ENCODE results near the gene RPH3AL.

The RPH3AL gene

DNA sequence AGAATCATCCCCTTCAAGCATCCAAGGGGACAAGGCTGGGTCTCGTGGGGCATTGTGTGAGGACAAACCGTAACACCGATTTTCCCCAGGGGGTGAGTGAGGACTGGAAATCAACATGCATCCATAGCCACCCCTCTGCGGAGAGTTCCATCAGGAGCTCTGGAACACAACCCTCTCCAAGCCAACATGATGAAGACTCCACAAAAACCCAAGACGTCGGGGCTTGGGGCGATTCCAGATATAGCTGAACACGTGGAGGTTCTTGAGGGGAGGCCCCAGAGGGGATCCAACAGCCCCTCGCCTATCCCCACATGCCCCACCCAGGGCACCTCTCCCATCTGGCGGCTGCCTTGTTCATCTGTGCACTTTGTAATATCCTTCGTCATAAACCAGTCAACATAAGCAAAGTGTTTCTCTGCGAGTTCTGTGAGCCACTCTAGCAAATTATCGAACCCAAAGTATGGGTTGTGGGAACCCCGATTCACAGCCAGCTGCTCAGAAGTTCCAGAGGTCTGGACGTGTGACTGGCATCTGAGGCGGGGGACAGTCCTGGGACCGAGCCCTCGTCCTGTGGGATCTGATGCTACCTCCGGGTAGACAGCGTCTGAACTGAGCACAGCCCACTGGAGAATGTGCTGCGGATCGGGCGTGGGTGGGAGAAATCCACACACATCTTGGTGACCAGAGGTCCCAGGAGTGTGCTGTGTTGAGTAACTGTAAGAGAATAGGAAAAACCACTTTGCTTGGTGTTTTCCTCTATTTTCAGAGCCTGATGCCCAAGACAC is 55.5 kb downstream of the RPH3AL start:
- DNase-seq = no peak

DNA sequence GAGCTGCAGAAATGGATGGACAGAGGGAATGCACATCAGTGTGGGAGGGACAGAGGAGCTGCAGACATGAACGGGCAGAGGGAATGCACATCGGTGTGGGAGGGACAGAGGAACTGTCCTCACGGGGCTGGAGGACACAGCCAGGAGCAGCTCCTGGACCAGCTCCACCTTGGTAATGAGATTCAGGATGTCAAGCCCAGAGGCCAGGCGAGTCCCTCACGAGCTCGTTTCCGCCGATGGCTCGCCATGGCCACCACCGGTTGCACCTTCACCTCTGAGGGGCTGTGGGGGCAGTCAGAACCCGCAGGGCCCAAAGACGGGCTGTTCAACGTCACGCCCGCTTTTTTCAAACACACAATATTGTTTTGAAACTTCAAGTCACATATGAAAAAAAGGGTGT is 56.2 kb downstream of the RPH3AL start:
- DNase-seq = no peak

DNA sequence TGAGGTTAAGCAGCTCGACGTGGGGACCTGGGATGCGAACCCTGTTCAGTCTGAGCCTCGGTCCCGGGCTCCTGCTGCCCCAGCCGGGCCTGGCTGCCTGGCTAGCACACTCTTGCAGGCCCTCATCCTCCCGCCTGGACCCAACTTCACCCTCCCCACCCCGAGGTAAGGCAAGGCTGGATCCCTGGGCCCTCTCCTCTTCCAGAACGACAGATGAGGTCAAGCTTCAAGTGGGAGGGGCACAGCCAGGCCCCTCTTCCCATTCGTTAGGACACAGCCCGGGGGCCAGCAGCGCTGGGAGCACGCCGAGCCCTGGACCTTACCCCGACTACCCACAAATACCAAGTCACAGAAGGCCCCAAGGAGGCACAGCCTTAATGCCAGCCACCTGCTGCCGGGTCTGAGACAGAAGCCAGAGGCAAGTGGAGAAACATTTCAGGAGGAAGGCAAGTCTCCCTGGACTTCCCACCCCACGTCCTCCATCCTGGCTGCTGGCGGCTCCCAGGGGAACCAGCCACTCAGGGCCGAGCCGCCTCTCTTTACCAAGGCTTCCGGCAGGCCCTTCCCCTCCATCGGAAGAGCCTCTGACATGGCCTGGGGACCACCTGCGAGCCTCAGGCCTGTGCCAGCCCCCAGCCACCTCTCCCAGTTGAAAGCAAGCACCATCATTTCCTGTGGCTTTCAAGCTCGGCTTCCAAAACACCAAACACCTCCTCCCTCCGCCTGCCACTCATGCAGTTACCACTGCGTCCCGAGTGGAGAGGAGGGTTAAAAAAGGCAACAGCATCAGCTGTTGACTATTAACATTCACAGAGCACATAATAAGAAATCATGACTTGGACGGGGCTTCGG is 59.9 kb downstream of the RPH3AL start:
- no peak for DNase-seq

DNA sequence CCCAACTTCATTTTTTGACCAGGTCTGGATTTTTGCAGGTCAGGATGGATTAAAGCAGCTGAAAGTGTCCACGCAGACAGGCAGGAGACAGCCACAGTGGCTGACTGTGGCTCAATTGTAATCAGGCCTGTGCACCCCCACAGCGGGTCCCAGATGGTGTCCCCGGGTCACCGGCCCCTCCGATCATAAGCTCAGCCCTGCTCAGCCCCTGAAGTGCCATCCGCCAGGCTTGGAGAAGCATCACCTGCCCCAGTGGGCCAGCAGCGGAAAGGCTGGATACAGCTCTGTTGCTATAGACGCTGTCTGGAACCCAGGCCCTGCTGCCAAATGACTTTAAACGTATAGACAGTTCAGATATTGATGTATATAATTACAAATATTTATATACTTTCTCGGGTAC is 60.6 kb downstream of the RPH3AL start:
- DNase-seq = no peak

- no peak for DNase-seq
Measured at GRCh38 chr17:291587-291986, 61.0 kb downstream of the RPH3AL start.

DNA sequence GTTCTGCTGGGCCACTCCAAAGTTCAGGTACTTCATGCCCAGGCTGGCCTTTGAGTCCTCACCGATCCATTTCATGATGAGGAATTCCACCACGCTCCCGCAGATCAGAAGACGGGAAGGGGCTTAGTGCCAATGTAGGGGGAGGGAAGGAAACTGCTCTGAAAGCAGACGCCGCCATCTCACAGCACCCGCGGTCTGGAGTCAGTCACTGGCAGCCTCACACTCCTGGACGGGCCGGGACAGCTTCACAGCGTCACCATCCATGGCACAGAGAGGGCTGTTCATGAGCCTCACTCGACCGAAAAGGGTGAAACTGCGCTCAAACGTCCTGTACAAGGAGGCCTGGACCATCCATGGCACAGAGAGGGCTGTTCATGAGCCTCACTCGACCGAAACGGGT is 62.0 kb downstream of the RPH3AL start:
- no peak for DNase-seq

DNA sequence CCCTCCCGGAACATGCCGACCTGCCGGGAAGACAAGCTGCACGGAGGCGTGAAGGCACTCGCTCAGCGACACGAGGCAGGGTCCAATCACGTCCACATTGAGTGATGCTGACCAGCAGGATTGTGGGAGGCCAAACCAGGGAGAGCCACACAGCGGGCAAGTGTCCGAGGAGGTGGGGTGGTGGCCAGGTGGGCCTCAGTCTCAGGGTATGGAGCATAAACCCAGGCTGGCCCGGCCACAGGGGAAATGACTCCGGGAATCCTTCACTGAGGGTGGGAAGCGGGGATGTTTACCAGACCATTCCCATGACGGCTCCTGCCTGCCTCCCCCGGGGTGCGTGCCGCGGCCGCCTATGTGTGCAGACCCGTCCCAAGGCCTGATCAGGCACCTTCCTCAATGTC is 62.5 kb downstream of the RPH3AL start:
- no peak for DNase-seq

DNA sequence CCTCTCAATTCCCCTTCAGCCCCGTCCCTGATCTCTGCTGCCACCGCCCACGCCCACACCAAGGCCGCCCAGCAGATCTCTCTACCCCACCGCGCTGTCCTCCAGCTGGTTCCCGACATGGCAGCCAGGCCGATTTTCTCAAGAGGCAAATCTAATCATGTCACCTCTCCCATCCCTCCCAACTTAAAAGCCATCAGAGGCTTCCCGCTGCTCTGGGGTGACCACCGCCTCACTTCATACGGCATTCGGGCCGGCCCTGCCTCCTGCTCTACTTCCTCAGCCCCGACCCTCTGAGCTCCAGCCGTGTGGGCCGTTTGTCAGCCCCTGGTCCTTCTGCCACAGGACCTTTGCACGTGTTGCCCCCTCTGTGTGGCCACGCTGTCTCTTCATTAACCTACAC is 63.2 kb downstream of the RPH3AL start:
- DNase-seq = no peak

DNA sequence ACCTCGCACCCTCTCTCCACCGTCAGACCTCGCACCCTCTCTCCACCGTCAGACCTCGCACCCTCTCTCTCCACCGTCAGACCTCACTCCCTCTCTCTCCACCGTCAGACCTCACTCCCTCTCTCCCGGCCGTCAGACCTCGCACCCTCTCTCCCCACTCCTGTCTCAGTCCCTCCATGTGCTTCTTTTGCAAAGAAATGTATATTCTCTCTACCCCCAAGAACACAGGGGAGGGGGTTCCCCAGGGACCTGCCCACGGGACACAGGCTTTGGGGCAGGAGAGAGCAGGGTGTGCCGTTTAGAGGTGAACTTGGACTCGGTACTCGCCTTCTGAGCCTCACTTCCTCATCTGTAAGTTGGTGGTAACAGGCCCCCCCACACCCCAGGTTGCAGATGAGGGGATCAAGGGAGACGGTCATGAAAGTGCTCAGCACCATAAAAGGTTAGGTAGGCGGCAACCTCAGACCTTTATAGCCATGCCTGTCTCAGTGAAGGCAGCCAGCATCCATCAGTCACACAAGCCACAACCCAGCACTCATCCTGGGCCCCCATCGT is 63.7 kb downstream of the RPH3AL start:
- DNase-seq = no peak

GRCh38 chr17:286571-286970 is 66.0 kb downstream of the RPH3AL start:
- no peak for DNase-seq

DNA sequence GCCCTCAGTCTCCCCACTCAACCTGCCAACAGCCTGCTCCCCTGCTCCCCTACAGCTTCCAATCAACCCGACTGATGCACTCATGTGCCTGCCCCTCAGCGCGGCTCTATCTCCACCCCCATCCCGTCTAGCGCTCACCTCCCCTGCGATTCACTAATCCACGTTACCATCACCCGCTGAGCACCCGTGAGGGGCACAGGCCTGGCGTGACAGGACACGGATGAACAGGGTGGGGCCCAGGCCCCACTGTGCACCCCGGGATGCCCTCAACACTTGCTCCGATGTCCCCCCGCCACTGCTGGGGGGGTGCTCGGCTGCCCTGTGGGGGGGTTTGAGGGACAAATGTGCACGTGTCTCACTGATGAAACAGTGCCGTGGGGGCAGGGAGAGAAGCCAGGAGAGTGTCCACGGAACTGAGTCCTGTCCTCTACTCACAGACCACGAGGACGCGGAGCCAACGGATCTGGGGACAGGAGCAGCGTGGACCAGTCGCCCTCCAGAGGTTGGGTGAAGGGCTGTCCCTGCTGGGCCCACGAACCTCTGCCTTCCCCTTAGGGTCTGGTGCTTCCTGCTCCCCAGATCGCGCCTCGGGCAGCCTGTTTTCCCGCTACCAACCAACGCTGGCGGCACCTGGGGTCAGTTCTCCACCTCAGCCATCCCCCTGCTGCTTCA is 66.7 kb downstream of the RPH3AL start:
- DNase-seq = no peak

DNA sequence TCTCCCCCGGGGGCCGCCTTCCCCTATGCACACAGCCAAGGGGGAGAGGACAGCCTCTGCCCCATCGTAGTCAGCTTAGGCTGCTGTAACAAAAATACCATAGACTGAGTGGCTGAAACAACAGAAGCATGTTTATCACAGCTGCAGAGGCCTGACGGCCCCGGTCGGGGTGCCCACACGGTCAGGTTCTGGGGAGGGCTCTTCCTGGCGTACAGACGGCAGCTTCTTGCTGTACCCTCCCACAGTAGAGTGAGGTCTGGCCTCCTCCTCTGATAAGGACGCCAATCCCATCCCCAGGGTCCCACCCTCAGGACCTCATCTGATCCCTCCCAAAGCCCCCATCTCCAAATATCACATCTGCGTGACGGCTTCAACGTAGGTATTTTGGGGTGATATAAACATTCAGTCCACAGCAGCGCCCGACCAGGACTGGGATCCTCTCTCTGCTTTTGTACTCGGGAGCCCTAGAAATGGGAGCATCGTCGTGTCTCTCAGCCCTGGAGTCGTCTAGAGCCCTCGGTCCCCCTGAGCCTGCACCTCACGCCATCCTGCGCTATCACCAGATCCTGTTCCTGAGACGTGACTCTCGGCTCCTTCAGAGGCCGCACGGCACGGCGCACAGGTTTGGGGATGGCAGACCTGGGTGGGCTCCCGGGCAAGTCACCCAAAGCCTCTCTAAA is 67.8 kb downstream of the RPH3AL start:
- DNase-seq = no peak

DNA sequence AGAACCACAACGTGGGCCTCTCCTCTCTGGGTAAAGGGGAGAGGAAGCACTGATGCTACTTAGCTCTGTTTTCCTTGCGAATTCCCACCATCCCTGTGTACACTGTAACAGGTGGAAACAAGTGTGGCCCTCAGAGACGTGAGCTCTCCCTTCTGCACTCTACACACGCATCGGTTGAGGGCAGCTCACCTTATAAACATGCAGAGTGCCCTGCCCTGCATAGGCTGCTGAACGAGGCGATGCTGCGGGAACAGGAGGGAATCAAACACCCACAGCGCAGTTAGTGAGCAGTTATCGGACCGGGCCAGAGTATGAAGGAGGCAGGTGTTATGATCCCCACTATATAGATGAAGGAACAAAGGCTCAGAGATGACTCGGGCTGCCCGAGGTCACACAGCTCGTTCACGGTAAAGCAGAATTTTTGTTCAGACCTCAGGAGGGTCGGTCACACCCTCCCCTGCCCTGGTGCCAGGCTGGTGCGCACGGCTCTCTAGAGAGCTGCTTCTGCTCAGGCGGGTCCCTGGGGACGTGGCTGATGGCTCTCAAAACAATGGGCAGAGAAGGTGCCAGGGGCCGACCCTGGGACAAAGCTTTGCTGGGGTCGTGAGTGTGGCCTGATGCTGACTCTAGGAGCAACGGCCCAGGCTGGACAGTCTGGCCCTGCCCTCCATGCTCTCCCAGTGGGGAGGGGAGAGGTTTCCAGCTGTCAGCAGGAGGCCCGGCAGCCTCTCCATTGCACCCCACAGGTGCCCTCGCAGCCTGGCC is 68.5 kb downstream of the RPH3AL start:
- no peak for DNase-seq

- no peak for DNase-seq
Measured at GRCh38 chr17:282912-283882, 69.4 kb downstream of the RPH3AL start.

DNA sequence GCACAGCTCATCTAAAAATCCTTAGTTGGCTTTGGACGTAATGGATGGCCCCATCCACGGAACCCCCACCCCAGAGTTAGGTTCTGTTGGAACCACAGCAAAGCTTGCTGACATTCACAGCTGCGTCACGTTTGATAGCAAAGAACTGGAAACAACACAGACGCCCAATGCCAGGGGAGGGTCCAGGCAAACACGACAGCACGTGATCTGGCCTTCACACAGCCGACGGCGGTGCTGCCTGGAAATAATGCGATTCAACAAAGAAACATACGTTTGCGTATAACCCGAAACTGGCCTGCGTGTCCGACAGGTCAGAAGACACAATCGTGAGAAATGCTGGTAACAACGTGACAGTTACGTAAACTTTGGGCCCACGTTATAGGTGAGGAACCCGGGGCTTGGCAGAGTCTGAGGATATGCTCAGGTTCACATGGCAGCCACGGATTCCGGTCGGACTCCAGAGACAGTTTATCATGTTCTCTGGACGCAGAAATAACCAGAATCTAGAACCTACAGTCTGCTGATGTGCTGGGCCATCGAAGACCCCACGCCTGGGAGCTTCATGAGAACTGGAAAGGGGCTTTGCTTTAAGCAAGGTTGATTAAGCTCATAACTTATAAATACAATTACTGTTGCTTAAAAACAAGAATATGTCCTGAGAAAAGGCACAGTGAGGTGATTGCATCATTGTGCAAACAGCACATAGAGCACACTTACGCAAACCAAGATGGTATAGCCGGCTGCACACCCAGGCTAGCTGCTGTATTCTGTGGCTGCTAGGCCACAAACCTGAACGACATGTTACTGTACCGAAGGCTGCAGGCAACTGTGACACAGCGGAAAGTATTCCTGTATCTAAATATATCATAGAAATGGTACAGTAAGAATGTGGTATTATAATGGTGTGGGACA is 70.4 kb downstream of the RPH3AL start:
- DNase-seq = no peak

GRCh38 chr17:281365-281999 is 71.1 kb downstream of the RPH3AL start:
- no peak for DNase-seq

DNA sequence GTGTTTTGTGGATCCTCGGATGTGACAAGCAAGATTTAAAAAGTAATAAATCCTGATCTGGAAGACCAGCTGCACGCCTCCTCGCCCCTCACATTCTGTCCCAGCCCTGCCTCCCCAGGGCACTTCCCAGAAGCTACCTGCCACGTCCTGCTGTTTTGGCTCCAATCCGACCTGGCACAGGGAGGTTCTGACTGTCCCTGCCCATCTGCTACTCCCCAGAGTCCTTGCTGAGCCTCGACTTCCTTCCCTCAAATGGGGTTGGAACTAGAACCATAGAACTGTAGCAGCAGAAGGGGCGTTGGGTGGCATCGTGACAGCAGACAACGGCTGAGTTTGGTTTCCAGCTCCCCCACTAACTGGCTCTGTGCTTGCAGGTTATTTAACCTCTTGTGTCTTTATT is 71.7 kb downstream of the RPH3AL start:
- DNase-seq = no peak

DNA sequence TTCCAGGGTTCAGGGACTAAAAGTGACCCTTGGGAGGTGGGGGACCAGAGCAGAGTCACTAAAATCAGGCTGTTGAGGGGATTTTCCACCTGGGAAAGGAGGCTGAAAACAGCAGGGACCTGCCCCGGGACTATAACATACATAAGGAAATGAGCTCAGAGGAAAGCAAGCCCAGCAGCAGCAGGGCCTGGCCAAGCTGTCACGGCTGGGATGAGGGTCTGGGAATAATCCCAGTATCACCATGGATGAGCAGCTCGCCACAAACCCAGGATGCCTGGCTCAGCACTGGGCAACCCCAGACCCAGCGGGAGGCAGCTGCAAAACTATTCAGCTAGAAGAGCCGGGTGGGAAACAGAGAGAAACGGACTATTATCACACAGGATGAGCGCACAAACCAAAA is 72.4 kb downstream of the RPH3AL start:
- no peak for DNase-seq

- no peak for DNase-seq
Measured at GRCh38 chr17:279776-280175, 72.8 kb downstream of the RPH3AL start.

All from activated CD4-positive, alpha-beta T cell treated with anti-CD3 and anti-CD28 coated beads, Interleukin-2, amount 50 U/mL, for 1 hour (primary cell).